ENCODE measurements around the gene ATP13A4. TPM values are rescaled to one million over a fixed set of nuclear protein-coding genes. Genes with fewer than 3 reads are reported as not detected.

ATP13A4 gene
- total RNA-seq, 3 donors from 2014 or later (not counting 1 experiment from before 2014, with no cell fraction given), result 1.3 to 3.9 (median 3.6) TPM

DNA sequence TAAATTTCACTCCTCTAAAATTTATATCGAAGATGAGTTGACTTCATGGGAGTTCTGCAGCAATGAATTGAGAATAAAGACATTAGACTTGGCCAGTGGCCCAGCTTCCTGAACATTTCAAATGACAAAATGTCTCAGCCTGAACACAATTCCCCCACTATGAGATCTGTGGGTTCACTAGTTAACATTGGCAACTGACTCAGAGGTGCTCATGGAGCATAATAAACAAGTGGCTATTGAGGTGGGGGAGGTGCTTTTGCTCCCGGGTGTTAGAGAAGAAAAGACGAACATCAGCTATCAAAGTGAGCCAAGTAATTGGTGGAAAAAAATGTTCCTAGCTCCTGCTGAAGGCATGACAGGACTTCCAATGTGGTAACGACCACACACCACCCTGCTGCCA is 6.3 kb downstream of the ATP13A4 start:
- DNase-seq (no peak), ATAC-seq (no peak)
- Histone ChIP-seq H3K9me3 (ENCODE audit: control insufficient read depth, insufficient read depth, low read length) (peaks cover 3% of the 10 kb centered on the region), H3K4me3 (ENCODE audit: low read length) (no peak overlapping the region), H3K36me3 (ENCODE audit: control insufficient read depth, insufficient read depth, low read length) (no peaks in the 10 kb centered on the region), H3K4me1 (ENCODE audit: control insufficient read depth, insufficient read depth, low read length) (no peaks in the 10 kb centered on the region), H3K27ac (ENCODE audit: low read length) (no peak overlapping the region), H3K27me3 (ENCODE audit: control insufficient read depth, insufficient read depth, low read length) (no peaks in the 10 kb centered on the region)
- TF ChIP-seq, protein P1, sequence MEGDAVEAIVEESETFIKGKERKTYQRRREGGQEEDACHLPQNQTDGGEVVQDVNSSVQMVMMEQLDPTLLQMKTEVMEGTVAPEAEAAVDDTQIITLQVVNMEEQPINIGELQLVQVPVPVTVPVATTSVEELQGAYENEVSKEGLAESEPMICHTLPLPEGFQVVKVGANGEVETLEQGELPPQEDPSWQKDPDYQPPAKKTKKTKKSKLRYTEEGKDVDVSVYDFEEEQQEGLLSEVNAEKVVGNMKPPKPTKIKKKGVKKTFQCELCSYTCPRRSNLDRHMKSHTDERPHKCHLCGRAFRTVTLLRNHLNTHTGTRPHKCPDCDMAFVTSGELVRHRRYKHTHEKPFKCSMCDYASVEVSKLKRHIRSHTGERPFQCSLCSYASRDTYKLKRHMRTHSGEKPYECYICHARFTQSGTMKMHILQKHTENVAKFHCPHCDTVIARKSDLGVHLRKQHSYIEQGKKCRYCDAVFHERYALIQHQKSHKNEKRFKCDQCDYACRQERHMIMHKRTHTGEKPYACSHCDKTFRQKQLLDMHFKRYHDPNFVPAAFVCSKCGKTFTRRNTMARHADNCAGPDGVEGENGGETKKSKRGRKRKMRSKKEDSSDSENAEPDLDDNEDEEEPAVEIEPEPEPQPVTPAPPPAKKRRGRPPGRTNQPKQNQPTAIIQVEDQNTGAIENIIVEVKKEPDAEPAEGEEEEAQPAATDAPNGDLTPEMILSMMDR (IDR thresholded peaks at IDR 0.05), result no peak
- no peaks in the 10 kb centered on the region for H3K4me1 Mint-ChIP-seq
- H3K36me3 Mint-ChIP-seq, result peaks cover 11% of the 10 kb centered on the region
- H3K27ac Mint-ChIP-seq, result no peak overlapping the region
- intact Hi-C loops (cut with micrococcal nuclease), result no loop called here
- H3K9me3 Mint-ChIP-seq, result peaks cover 6 to 7% of the 10 kb centered on the region in 2 donors
- H3K27me3 Mint-ChIP-seq (ENCODE audit: low read depth in 2 of 2), result no peaks in the 10 kb centered on the region
- no peak overlapping the region for H3K4me3 Mint-ChIP-seq
- 60% methylated on average over 4 of the region's 4 CpGs for WGBS (ENCODE audit: insufficient coverage)

DNA sequence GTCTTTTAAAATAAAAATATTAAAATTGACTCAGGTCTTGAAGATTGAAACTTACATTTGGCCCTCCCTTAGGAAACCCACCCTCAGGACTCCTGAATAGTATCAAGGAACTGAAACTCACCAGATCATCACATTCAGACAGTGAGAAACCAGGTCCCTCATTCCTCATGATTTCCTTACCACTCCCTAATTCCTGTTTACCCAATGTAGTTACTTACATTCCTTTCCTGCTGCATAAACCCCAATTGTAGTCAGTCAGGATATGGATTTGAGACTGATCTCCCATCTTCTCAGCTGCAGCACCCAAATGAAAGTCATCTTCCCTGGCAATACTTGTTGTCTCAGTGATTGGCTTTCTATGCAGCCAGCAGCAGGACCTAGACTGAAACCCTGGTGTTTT is 8.6 kb downstream of the ATP13A4 start:
- DNase-seq, result no peak
- Histone ChIP-seq H3K27ac (ENCODE audit: low read length) (no peak overlapping the region), H3K36me3 (ENCODE audit: control insufficient read depth, insufficient read depth, low read length) (no peaks in the 10 kb centered on the region), H3K27me3 (ENCODE audit: control insufficient read depth, insufficient read depth, low read length) (no peaks in the 10 kb centered on the region), H3K9me3 (ENCODE audit: control insufficient read depth, insufficient read depth, low read length) (peaks cover 3% of the 10 kb centered on the region), H3K4me1 (ENCODE audit: control insufficient read depth, insufficient read depth, low read length) (no peaks in the 10 kb centered on the region), H3K4me3 (ENCODE audit: low read length) (no peak overlapping the region)
- Mint-ChIP-seq H3K9me3 (peaks cover 6 to 7% of the 10 kb centered on the region in 2 donors), H3K27ac (no peak overlapping the region), H3K27me3 (ENCODE audit: low read depth in 2 of 2) (no peaks in the 10 kb centered on the region), H3K4me3 (no peak overlapping the region), H3K36me3 (peaks cover 11% of the 10 kb centered on the region), H3K4me1 (no peaks in the 10 kb centered on the region)
- intact Hi-C loops (cut with micrococcal nuclease), result no loop called here
- no peak for ATAC-seq
- TF ChIP-seq, protein P1 (IDR thresholded peaks at IDR 0.05), result no peak

DNA sequence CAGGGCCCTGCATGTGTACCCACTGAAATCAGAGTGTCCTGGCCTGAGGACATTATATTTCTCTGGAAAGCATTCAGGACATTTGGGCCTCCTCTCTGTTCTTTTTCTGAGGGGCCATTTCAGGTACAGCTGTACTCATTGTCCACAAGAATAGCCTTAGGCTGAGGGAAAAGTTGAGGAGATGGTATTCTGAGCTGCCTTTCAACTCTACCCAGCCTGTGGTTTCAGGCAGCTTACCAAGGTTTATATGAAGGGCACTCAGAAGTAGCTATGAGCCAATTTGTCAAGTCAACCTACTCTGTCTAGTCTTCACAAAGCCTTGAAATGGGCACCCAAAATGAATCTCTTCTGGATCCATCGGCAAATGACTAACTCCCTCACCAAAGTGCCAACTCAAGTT is 9.4 kb downstream of the ATP13A4 start:
- peaks cover 6 to 7% of the 10 kb centered on the region in 2 donors for H3K9me3 Mint-ChIP-seq
- no peak overlapping the region for H3K4me3 Mint-ChIP-seq
- no peak for DNase-seq
- peaks cover 3% of the 10 kb centered on the region for H3K9me3 ChIP-seq (ENCODE audit: control insufficient read depth, insufficient read depth, low read length)
- intact Hi-C loops (cut with micrococcal nuclease), result no loop called here
- H3K36me3 Mint-ChIP-seq, result peaks cover 11% of the 10 kb centered on the region
- no peak overlapping the region for H3K4me3 ChIP-seq (ENCODE audit: low read length)
- H3K27me3 Mint-ChIP-seq (ENCODE audit: low read depth in 2 of 2), result no peaks in the 10 kb centered on the region
- TF ChIP-seq, protein P1 (IDR thresholded peaks at IDR 0.05), result no peak
- H3K36me3 ChIP-seq (ENCODE audit: control insufficient read depth, insufficient read depth, low read length), result no peaks in the 10 kb centered on the region
- 100% methylated on average over 1 of the region's 1 CpG for WGBS (ENCODE audit: insufficient coverage)
- no peak overlapping the region for H3K27ac ChIP-seq (ENCODE audit: low read length)
- H3K4me1 ChIP-seq (ENCODE audit: control insufficient read depth, insufficient read depth, low read length), result no peaks in the 10 kb centered on the region
- no peaks in the 10 kb centered on the region for H3K27me3 ChIP-seq (ENCODE audit: control insufficient read depth, insufficient read depth, low read length)
- no peak overlapping the region for H3K27ac Mint-ChIP-seq
- H3K4me1 Mint-ChIP-seq, result no peaks in the 10 kb centered on the region
- no peak for ATAC-seq

DNA sequence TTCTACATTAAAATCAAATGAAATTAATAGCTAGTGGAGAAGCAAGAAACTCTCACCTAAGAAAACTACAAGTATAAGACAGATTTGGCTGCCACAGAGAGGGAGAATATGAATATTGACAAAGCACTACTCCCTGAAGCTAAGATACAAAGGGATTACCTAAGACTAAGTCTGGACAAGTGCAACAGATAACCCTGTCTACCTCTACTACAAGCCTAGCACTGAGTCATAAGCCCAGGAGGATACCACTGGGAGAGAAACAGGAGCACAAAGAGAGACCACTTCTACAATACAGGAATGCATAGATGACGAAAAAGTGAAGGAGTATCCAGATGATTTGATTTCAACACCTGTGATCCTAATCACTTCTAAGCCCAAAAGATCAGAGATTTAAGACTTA is 10.4 kb downstream of the ATP13A4 start:
- peaks cover 6 to 7% of the 10 kb centered on the region in 2 donors for H3K9me3 Mint-ChIP-seq
- Histone ChIP-seq H3K4me3 (ENCODE audit: low read length) (no peak overlapping the region), H3K27ac (ENCODE audit: low read length) (no peak overlapping the region), H3K9me3 (ENCODE audit: control insufficient read depth, insufficient read depth, low read length) (peaks cover 3% of the 10 kb centered on the region), H3K27me3 (ENCODE audit: control insufficient read depth, insufficient read depth, low read length) (peaks cover under 1% of the 10 kb centered on the region), H3K36me3 (ENCODE audit: control insufficient read depth, insufficient read depth, low read length) (no peaks in the 10 kb centered on the region), H3K4me1 (ENCODE audit: control insufficient read depth, insufficient read depth, low read length) (no peaks in the 10 kb centered on the region)
- no peak overlapping the region for H3K4me3 Mint-ChIP-seq
- H3K27me3 Mint-ChIP-seq (ENCODE audit: low read depth in 2 of 2), result no peaks in the 10 kb centered on the region
- DNase-seq (no peak), ATAC-seq (no peak)
- intact Hi-C loops (cut with micrococcal nuclease), result no loop called here
- no peaks in the 10 kb centered on the region for H3K4me1 Mint-ChIP-seq
- no CpG with 5 or more reads among the region's 1 CpG for WGBS (ENCODE audit: insufficient coverage)
- no peak overlapping the region for H3K27ac Mint-ChIP-seq
- peaks cover 11% of the 10 kb centered on the region for H3K36me3 Mint-ChIP-seq
- TF ChIP-seq, protein P1 (IDR thresholded peaks at IDR 0.05), result no peak

All from natural killer cell (primary cell).